Left kidney (tissue), 2 donors: Measurements from ENCODE around the gene SLC25A36. TPM values are rescaled to one million over a fixed set of nuclear protein-coding genes. Genes with fewer than 3 reads are reported as not detected.
"Not testable (repeated sequence)": the region's sequence is repeated elsewhere in the genome, so short reads cannot be mapped to it uniquely, and the experiment has no call there.

Experiments used
- DNase-seq: peaks from one replicate; pipeline ENCODE4 v3.0.0-alpha.2; 2013
- polyA plus RNA-seq: library from polyadenylated mRNA; unstranded; fragments of 120-200 nt; gene quantifications from one replicate; pipeline ENCODE4 v1.2.1, GENCODE V29; 2013; ENCODE audit not compliant: insufficient read length

The SLC25A36 gene
- polyA plus RNA-seq, 1 donor: 210 TPM

DNA sequence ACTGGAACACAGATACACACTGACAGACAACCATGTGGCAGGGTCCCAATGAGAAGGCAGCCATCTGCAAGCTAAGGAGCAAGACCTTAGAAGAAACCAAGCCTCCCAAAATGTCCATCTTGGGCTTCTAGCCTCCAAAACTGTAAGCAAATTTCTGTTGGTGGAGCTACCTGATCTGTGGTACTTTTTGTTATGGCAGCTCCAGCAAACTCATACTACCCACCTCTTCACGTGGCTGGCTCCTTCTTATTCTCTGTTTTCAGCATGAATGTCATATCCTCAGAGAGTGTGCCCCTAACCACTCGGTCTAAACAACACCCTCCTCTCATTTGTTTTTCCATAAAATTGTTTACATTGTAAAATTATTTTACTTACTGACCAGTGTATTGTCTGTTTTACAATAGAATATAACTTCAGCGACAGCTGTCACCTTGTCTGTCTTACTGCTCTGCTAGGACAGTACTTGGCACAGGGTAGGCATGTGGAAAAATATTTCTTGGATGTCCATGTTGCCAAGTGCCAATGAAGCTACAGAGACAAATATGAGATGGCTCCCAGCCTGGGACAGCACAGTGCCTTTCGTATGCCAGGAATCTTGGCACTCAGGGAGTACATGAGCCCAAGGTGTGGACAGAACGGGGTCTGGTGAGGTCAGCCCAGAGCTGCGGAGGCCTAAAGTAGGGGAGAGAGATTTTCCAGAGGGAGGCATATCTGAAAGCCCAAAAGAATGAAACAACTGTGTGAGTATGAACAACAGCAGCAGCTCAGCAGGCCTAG, 17.4 kb upstream of the SLC25A36 start:
- DNase-seq: no peak

DNA sequence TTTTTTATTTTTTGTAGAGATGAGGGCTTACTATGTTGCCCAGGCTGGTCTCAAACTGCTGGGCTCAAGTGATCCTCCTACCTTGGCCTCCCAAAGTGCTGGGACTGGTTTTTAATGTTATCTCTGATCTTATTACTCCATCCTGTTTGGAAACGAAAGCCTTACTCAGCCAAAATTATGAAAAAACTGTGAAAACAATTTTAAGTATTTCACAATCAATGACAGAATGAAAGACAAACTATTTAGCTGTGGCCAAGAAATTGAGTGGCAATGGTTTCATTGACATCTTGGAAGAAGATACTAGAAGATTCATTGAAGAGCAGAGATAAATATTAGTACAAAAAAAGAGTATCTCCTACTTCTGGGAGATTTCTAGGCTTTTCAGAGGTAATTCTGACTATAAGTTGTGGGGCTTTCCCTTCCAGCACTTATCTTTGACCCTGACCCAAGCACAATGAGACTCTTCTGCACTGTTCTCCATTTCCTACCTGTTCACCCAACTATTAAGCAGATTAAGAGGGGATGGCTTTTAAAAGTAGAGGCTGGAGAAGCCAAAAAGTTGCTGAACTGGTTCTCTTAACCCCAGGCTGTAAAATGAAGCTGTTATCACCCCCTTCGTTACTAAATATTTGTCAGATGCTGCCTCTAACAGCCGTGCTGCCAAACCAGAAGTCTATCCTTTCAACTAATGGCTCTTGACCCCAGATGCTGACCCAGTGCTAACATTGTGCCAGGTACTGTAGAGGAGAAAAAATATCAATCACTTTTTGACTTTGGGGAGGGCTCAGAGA, 14.2 kb upstream of the SLC25A36 start:
- no peak for DNase-seq

GRCh38 chr3:140929446-140929845, 12.2 kb upstream of the SLC25A36 start:
- no peak for DNase-seq

DNA sequence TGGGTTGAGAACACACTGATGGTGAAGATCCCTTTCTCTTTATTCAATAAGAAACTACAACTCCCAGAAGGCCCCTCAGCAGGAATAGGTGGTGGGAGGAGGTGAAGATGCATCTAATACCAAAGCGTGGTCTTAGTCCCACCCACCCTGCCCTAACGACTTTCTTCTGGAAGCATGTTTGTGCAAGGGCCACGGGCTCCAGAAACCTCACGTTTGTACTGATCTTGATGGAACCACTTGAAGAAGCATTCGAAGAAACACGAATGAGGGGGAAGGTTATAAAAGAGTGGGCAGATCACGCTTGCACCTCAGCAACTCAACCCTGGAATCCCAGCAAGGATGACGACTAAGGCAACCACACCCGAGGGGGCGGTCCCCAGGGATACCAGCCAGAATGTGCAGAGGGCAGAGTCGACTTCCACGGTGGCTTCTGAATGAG, 10.6 kb upstream of the SLC25A36 start:
- DNase-seq: no peak

- no peak for DNase-seq
These were observed 9.8 kb upstream of the SLC25A36 start for GRCh38 chr3:140931801-140932200.

DNA sequence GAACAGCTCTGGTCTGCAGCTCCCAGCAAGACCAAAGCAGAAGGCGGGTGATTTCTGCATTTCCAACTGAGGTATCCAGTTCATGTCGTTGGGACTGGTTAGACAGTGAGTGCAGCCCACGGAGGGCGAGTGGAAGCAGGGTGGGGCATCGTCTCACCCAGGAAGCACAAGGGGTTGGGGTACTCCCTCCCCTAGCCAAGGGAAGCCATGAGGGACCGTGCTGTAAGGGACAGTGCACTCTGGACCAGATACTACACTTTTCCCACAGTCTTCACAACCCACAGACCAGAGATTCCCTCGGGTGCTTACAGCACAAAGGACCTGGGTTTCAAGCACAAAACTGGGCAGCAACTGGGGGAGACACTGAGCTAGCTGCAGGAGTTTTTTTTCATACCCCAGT, 8.5 kb upstream of the SLC25A36 start:
- no peak for DNase-seq

DNA sequence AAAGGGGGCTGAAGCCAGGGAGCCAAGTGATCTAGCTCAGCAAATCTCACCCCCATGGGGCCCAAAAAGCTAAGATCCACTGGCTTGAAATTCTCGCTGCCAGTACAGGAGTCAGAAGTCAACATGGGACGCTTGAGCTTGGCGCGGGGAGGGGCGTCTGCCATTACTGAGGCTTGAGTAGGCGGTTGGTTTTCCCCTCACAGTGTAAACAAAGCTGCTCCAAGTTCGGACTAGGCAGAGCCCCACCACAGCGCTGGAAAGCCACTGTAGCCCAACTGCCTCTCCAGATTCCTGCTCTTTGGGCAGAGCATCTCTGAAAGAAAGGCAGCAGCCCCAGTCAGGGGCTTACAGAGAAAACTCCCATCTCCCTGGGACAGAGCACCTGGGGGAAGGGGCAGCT, 8.1 kb upstream of the SLC25A36 start:
- no peak for DNase-seq

- DNase-seq: not testable (repeated sequence)
These were observed 2.3 kb upstream of the SLC25A36 start for GRCh38 chr3:140939305-140939704.

GRCh38 chr3:140941090-140941433, 574 bp upstream of the SLC25A36 start:
- DNase-seq: no peak

DNA sequence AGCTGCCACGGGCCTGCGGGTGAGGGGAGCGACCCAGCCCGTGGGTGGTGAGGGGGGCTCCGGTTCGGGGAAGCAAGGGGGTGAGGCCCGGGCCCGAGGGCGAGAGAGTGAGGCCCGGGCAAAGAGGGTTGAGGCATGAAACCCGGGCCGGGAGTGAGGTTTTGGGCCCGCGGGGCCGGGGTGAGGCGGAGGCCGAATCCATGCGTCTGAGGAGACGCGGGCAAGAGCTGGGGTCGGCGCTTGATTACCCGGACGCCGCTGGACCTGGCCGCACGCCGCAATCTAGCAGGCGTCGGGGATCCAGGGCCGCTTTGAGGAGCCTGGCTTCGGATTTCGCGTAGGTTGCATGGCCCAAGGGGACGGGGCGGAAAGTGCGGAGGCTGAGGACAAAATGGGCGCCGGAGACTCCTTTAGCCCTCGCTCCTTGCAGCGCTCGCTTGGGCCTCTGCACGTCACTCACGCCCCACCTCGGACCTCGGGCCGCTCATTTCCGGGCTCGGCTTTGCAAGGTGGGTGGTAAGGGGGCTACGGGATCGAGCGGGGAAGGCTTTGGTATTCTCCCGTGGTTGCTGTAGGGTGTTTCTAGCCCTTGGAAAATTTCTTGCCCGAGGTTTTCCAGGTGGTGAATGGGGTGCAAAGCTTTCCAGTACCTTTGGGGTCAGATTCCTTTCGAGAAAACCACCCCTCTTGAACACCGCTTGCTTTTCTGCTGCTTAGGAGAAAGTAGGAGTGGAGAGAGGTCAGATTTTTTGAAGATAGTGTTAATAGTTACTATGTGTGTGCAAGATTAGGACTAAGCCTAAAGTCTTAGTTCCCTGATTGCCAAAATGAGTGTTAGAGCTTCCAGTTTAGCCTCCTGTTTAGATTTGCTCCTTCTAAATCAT, 827 bp downstream of the SLC25A36 start:
- DNase-seq: peak; percentile 74

DNA sequence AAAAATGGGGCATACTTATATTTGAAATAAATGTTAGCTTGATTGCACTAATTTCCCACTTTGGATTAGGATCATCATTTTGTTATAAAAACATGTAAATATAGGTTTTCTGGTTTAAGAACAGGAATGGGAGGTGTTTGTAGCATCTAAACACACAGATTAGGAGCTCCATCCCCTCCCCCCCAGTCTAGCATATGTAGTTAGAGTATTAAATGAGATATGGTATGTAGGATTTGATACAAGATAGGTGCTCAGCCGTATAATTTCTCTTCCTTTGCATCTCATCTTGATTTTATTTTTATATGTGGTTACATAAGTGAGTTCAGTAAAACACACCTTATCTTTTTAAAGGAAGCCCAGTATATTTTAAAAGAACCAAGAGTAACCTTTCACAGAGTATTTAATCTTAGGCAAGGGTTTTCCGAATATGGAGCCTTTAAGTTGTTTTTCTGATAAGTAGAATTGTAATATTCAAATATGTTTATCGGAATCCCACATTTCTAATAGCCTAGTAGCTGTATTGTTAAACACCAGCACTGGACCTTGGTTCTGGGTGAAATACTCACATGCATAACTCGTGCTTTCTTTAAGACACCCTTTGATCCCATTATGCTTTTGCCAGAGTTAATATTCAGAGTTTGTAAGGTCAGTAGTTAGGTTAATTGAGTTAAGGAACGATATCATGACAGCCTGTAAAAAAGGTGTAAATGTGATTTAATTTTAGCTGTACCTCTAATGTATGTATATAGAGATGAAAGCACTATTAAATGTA, 2.3 kb downstream of the SLC25A36 start:
- DNase-seq: no peak

DNA sequence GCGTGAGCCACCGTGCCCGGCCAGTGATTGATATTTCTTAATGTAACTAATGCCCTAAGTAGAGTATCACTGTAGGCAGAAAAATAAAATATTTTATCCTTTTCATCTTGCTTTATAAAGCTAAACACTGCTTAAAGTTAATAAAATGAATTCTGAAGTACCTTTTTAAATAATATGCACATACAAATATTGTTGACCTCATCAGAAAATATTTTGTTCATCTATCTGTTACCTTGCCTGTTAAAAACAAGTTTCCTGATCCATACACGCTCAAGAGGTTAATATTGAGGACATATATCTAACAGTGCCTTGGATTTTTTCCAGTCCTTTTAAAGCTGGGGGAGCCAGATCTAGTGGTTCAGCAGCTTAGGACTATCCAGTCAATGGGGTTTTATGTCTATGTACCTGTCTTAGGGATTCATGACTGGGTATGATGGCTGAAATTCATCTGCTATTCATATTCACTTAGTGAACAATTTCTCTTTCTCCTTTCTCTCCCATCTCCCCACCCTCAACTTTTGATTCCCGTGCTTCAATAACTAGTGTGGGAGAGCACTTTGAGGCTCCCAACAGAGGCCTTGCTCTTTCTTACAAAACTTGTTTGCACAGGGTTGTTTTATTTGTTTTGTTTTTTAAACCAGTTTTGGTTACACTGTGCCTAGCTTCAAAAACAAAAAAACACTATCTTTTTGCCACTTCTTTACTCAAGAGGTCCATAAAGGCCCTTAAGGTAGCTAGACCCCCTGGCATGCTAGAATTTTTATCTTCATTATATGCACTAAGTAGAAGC, 7.0 kb downstream of the SLC25A36 start:
- DNase-seq: no peak

GRCh38 chr3:140950144-140950543, 8.5 kb downstream of the SLC25A36 start:
- DNase-seq: no peak

- no peak for DNase-seq
These were observed 9.2 kb downstream of the SLC25A36 start for GRCh38 chr3:140950863-140951262.

- not testable (repeated sequence) for DNase-seq
These were observed 10.1 kb downstream of the SLC25A36 start for GRCh38 chr3:140951750-140952149.

- DNase-seq: no peak
These were observed 11.7 kb downstream of the SLC25A36 start for GRCh38 chr3:140953028-140953960.

GRCh38 chr3:140954576-140954975, 12.9 kb downstream of the SLC25A36 start:
- DNase-seq: no peak

DNA sequence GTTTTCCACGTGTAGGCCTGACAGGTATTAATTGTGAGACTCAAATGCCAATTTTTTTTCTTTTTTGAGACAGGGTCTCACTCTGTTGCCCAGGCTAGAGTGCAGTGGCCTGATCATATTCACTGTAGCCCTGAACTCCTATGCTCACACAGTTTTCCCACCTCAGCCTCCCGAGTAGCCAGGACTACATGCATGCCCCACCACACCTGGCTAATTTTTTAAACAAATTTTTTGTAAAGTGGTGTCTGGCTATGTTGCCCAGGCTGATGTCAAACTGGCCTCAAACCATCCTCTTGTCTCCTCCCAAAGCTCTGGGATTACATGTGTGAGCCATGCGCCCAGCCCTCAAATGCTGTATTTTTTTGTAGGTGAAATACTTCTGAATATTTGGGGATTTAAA, 14.0 kb downstream of the SLC25A36 start:
- DNase-seq: no peak

DNA sequence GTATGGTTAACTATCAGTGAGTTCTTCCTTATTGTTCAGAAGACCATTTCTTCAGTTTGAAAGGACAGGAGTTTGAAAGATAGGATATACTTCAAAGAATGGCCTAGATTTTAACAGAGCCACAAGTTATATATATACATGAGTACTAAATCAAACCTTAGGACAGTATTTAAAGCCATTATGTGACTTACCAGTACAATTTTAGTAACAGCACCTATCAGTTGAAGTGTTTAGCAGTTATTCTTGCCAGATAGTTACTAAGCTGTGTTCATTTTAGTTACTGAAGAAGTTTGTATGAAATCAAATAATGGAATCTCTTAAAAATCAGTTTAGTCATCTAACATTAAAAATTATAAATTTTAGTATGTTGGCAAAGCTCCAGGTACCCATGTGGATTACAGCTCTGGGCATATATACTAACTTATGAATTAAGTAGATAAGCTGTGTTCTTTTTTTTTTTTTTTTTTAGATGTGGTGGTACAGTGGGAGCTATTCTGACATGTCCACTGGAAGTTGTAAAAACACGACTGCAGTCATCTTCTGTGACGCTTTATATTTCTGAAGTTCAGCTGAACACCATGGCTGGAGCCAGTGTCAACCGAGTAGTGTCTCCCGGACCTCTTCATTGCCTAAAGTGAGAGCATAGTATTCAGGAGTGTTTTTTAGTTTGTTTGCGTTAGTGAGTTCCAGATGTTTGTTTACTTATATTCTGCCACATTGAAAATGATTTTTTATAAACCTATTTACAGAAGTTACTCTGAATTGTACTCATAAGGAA, 14.6 kb downstream of the SLC25A36 start:
- DNase-seq: no peak
